ENCODE measurements around the gene CDH4. TPM values are rescaled to one million over a fixed set of nuclear protein-coding genes. Genes with fewer than 3 reads are reported as not detected.

Gene CDH4
- total RNA-seq, 1 donor from 2014 or later, result 3.2 TPM

DNA sequence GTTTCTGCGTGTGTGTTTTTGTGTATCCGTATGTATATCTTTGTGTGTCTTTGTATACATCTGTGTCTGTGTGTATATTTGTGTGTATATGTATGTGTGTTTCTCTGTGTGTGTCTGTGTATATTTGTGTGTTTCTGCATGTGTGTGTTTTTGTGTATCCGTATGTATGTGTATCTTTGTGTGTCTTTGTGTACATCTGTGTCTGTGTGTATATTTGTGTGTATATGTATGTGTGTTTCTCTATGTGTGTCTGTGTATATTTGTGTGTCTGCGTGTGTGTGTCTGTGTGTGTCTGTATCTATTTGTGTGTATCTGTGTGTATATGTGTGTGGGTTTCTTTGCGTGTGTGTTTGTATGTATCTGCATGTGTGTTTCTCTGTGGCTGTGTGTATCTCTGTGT is 192.6 kb downstream of the CDH4 start:
- no peak overlapping the region for H3K4me3 Mint-ChIP-seq (ENCODE audit: unreplicated experiment)
- peaks cover 13% of the 10 kb centered on the region for H3K4me1 ChIP-seq (ENCODE audit: insufficient read depth, low read length)
- no peak overlapping the region for H2AFZ ChIP-seq (ENCODE audit: low read depth, low read length)
- FAIRE-seq, result peak; percentile 43
- H3K36me3 ChIP-seq (ENCODE audit: insufficient read depth, low read length), result no peaks in the 10 kb centered on the region
- peaks cover 3% of the 10 kb centered on the region for H3K9me3 Mint-ChIP-seq (ENCODE audit: unreplicated experiment)
- no peak for DNase-seq (ENCODE audit: low read depth)
- peaks cover 10% of the 10 kb centered on the region for H4K20me1 ChIP-seq (ENCODE audit: insufficient read depth, low read length)
- H3K79me2 ChIP-seq (ENCODE audit: insufficient read depth, low read length), result no peaks in the 10 kb centered on the region
- peaks cover 2% of the 10 kb centered on the region for H3K27me3 Mint-ChIP-seq (ENCODE audit: low read depth, unreplicated experiment)
- no peak overlapping the region for H3K4me2 ChIP-seq (ENCODE audit: low read length)
- no peak overlapping the region for H3K27ac ChIP-seq (ENCODE audit: low read depth, low read length)
- no peak overlapping the region for H3K4me3 ChIP-seq (ENCODE audit: insufficient read depth, low read depth, low read length)
- TF ChIP-seq, protein P1, sequence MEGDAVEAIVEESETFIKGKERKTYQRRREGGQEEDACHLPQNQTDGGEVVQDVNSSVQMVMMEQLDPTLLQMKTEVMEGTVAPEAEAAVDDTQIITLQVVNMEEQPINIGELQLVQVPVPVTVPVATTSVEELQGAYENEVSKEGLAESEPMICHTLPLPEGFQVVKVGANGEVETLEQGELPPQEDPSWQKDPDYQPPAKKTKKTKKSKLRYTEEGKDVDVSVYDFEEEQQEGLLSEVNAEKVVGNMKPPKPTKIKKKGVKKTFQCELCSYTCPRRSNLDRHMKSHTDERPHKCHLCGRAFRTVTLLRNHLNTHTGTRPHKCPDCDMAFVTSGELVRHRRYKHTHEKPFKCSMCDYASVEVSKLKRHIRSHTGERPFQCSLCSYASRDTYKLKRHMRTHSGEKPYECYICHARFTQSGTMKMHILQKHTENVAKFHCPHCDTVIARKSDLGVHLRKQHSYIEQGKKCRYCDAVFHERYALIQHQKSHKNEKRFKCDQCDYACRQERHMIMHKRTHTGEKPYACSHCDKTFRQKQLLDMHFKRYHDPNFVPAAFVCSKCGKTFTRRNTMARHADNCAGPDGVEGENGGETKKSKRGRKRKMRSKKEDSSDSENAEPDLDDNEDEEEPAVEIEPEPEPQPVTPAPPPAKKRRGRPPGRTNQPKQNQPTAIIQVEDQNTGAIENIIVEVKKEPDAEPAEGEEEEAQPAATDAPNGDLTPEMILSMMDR (IDR thresholded peaks at IDR 0.05; ENCODE audit: insufficient read depth, low read depth, low read length), result no peak
- no peak for TF ChIP-seq EZH2 (IDR thresholded peaks at IDR 0.05; ENCODE audit: insufficient read depth, low read length)
- no peaks in the 10 kb centered on the region for H3K9me3 ChIP-seq (ENCODE audit: insufficient read depth, low read depth, low read length)
- no peaks in the 10 kb centered on the region for H3K36me3 Mint-ChIP-seq (ENCODE audit: low read depth, unreplicated experiment)
- H3K27ac Mint-ChIP-seq (ENCODE audit: unreplicated experiment), result no peak overlapping the region
- H3K4me1 Mint-ChIP-seq (ENCODE audit: low read depth, unreplicated experiment), result peaks cover 6% of the 10 kb centered on the region
- no peaks in the 10 kb centered on the region for H3K27me3 ChIP-seq (ENCODE audit: insufficient read depth, low read length)
- H3K9ac ChIP-seq (ENCODE audit: low read length), result no peak overlapping the region

- Histone ChIP-seq H3K27ac (ENCODE audit: low read depth, low read length) (no peak overlapping the region), H3K4me2 (ENCODE audit: low read length) (no peak overlapping the region), H3K9ac (ENCODE audit: low read length) (no peak overlapping the region), H2AFZ (ENCODE audit: low read depth, low read length) (no peak overlapping the region), H3K27me3 (ENCODE audit: insufficient read depth, low read length) (no peaks in the 10 kb centered on the region), H3K79me2 (ENCODE audit: insufficient read depth, low read length) (no peaks in the 10 kb centered on the region), H3K4me3 (ENCODE audit: insufficient read depth, low read depth, low read length) (no peak overlapping the region), H4K20me1 (ENCODE audit: insufficient read depth, low read length) (peaks cover 15% of the 10 kb centered on the region), H3K4me1 (ENCODE audit: insufficient read depth, low read length) (peaks cover 18% of the 10 kb centered on the region), H3K36me3 (ENCODE audit: insufficient read depth, low read length) (no peaks in the 10 kb centered on the region), H3K9me3 (ENCODE audit: insufficient read depth, low read depth, low read length) (no peaks in the 10 kb centered on the region)
- peaks cover 2% of the 10 kb centered on the region for H3K27me3 Mint-ChIP-seq (ENCODE audit: low read depth, unreplicated experiment)
- H3K4me1 Mint-ChIP-seq (ENCODE audit: low read depth, unreplicated experiment), result peaks cover 11% of the 10 kb centered on the region
- no peak overlapping the region for H3K4me3 Mint-ChIP-seq (ENCODE audit: unreplicated experiment)
- no peaks in the 10 kb centered on the region for H3K36me3 Mint-ChIP-seq (ENCODE audit: low read depth, unreplicated experiment)
- FAIRE-seq (no peak), DNase-seq (ENCODE audit: low read depth) (no peak)
- H3K27ac Mint-ChIP-seq (ENCODE audit: unreplicated experiment), result no peak overlapping the region
- H3K9me3 Mint-ChIP-seq (ENCODE audit: unreplicated experiment), result peaks cover 3% of the 10 kb centered on the region
- TF ChIP-seq EZH2 (IDR thresholded peaks at IDR 0.05; ENCODE audit: insufficient read depth, low read length), result no peak
- TF ChIP-seq, protein P1 (IDR thresholded peaks at IDR 0.05; ENCODE audit: insufficient read depth, low read depth, low read length), result no peak
These were observed 193.1 kb downstream of the CDH4 start for GRCh38 chr20:61445138-61445537.

DNA sequence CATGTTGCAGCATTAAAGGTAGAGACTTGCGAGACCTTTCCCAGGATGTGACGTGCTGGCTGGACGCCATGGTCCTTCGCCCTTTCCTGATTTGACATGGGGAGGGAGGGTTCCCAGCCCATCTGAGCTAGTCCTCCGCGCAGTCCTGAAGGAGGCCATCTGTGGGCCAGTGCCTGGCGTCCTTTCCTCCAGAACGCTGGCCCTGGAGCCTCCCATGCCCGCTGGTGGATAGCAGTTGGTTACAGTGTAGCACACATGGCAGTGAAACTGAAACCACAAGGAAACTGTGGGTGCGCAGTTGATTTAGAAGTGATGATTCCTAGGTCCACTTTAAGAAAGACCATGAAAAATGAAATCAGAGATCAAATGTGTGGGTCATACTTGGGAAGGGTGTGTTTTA is 193.7 kb downstream of the CDH4 start:
- DNase-seq (ENCODE audit: low read depth), result no peak
- H3K27ac ChIP-seq (ENCODE audit: low read depth, low read length), result no peak overlapping the region
- H4K20me1 ChIP-seq (ENCODE audit: insufficient read depth, low read length), result peaks cover 20% of the 10 kb centered on the region
- FAIRE-seq, result no peak
- H3K9me3 Mint-ChIP-seq (ENCODE audit: unreplicated experiment), result peaks cover 3% of the 10 kb centered on the region
- H3K36me3 Mint-ChIP-seq (ENCODE audit: low read depth, unreplicated experiment), result no peaks in the 10 kb centered on the region
- H3K9me3 ChIP-seq (ENCODE audit: insufficient read depth, low read depth, low read length), result no peaks in the 10 kb centered on the region
- no peak overlapping the region for H3K27ac Mint-ChIP-seq (ENCODE audit: unreplicated experiment)
- H3K79me2 ChIP-seq (ENCODE audit: insufficient read depth, low read length), result no peaks in the 10 kb centered on the region
- H2AFZ ChIP-seq (ENCODE audit: low read depth, low read length), result no peak overlapping the region
- H3K4me3 ChIP-seq (ENCODE audit: insufficient read depth, low read depth, low read length), result no peak overlapping the region
- peaks cover 2% of the 10 kb centered on the region for H3K27me3 Mint-ChIP-seq (ENCODE audit: low read depth, unreplicated experiment)
- H3K4me1 ChIP-seq (ENCODE audit: insufficient read depth, low read length), result peaks cover 19% of the 10 kb centered on the region
- no peaks in the 10 kb centered on the region for H3K36me3 ChIP-seq (ENCODE audit: insufficient read depth, low read length)
- no peak overlapping the region for H3K4me2 ChIP-seq (ENCODE audit: low read length)
- H3K27me3 ChIP-seq (ENCODE audit: insufficient read depth, low read length), result no peaks in the 10 kb centered on the region
- peaks cover 13% of the 10 kb centered on the region for H3K4me1 Mint-ChIP-seq (ENCODE audit: low read depth, unreplicated experiment)
- H3K4me3 Mint-ChIP-seq (ENCODE audit: unreplicated experiment), result no peak overlapping the region
- TF ChIP-seq, protein P1 (IDR thresholded peaks at IDR 0.05; ENCODE audit: insufficient read depth, low read depth, low read length), result no peak
- TF ChIP-seq EZH2 (IDR thresholded peaks at IDR 0.05; ENCODE audit: insufficient read depth, low read length), result no peak
- no peak overlapping the region for H3K9ac ChIP-seq (ENCODE audit: low read length)

Data from astrocyte (in vitro differentiated cells and primary cell).